Measurements from ENCODE around the gene SLC5A11.
"Not testable (repeated sequence)": the region's sequence is repeated elsewhere in the genome, so short reads cannot be mapped to it uniquely, and the experiment has no call there.

Gene SLC5A11

DNA sequence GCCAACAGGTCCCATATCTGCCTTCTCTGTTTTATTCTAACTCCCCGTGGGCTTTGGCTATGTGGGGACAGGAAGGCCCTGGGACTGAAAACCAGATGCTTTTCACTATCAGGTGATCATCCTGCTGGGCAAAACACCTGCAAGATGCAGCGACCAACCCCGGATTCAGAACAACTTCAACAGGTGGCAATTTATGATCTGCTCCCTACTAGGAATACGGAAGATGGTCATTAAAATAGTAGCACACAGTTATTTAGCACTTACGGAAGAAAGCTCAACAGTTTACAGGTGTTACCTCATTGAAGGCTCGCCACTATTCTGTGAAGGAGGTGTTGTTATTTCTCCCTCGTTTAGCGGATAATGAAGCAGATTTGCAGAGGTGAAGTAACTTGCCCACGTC, 7.8 kb upstream of the SLC5A11 start:
- H3K4me3 ChIP-seq (replicated peaks; ENCODE audit: low read depth, low read length), result no peak overlapping the region
- DNase-seq (ENCODE audit: extremely low read depth, insufficient read length), result no peak
- H3K36me3 ChIP-seq (ENCODE audit: control insufficient read depth, insufficient read depth, low read length), result no peaks in the 10 kb centered on the region
- TF ChIP-seq, protein P1, sequence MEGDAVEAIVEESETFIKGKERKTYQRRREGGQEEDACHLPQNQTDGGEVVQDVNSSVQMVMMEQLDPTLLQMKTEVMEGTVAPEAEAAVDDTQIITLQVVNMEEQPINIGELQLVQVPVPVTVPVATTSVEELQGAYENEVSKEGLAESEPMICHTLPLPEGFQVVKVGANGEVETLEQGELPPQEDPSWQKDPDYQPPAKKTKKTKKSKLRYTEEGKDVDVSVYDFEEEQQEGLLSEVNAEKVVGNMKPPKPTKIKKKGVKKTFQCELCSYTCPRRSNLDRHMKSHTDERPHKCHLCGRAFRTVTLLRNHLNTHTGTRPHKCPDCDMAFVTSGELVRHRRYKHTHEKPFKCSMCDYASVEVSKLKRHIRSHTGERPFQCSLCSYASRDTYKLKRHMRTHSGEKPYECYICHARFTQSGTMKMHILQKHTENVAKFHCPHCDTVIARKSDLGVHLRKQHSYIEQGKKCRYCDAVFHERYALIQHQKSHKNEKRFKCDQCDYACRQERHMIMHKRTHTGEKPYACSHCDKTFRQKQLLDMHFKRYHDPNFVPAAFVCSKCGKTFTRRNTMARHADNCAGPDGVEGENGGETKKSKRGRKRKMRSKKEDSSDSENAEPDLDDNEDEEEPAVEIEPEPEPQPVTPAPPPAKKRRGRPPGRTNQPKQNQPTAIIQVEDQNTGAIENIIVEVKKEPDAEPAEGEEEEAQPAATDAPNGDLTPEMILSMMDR (IDR thresholded peaks at IDR 0.05; ENCODE audit: insufficient read depth, low read length, poor library complexity, severe bottlenecking), result no peak
- no peaks in the 10 kb centered on the region for H3K27me3 ChIP-seq (replicated peaks; ENCODE audit: control insufficient read depth, insufficient read depth, low read length)

DNA sequence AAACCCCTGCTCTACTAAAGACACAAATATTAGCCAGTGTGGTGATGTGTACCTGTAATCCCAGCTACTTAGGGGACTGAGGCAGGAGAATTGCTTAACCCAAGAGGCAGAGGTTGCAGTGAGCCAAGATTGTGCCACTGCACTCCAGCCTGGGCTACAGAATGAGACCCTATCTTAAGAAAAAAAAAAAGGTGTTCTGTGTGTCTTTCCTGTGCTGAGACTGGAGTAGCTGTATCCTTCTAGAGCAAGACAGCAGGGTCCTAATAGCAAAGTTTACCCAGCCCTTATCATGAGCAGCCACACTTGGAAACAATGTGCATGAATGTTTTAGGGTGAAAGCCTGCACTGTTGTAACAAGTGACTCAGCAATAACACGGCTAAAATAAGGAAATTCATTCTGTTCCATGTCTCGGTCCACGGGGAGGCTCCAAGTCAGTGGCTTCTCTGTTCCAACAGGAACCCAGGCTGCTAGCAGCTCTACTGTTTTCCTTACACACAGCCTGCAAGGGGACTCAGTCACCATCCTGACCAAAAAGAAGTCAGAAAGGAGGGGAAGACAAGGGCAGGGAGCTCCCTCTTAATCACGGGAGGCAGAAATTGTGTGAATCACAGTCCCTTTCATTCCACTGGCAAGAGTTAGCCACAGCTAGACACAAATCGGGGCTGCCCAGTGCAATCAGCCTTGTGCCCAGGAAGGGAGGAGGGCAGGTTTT, 7.1 kb upstream of the SLC5A11 start:
- TF ChIP-seq, protein P1 (IDR thresholded peaks at IDR 0.05; ENCODE audit: insufficient read depth, low read length, poor library complexity, severe bottlenecking), result no peak
- DNase-seq (ENCODE audit: extremely low read depth, insufficient read length), result no peak
- Histone ChIP-seq H3K36me3 (ENCODE audit: control insufficient read depth, insufficient read depth, low read length) (no peaks in the 10 kb centered on the region), H3K4me3 (replicated peaks; ENCODE audit: low read depth, low read length) (no peak overlapping the region), H3K27me3 (replicated peaks; ENCODE audit: control insufficient read depth, insufficient read depth, low read length) (no peaks in the 10 kb centered on the region)

DNA sequence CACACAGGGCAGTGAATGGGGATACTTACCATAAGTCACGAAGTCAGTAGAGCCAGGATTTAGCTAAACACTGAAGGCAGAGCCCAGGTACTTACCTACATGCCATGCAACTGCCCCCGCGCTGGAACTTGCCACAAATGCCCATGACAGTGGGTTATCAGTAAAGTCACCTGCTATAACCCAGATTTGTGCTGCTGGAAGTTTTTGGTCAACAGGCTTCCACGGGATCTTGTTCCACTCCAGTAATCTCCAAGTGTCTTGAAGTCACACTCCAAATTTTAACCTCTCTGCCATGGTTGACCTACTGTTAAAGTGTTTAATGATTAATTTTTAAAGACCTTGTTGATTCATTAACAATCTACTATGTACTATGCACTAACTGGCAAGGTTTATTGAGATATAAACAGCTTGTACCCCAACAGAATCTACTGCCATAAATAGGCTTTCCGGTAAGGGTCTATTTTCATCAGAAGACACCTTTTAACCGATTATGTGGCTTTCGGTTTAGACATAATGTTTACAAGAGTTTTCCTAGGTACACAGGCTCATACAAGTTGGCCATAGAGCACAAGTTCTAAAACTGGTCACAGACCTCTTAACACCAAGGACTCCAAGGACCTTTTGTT, 6.3 kb upstream of the SLC5A11 start:
- Histone ChIP-seq H3K4me3 (replicated peaks; ENCODE audit: low read depth, low read length) (no peak overlapping the region), H3K36me3 (ENCODE audit: control insufficient read depth, insufficient read depth, low read length) (no peaks in the 10 kb centered on the region), H3K27me3 (replicated peaks; ENCODE audit: control insufficient read depth, insufficient read depth, low read length) (no peaks in the 10 kb centered on the region)
- TF ChIP-seq, protein P1 (IDR thresholded peaks at IDR 0.05; ENCODE audit: insufficient read depth, low read length, poor library complexity, severe bottlenecking), result no peak
- DNase-seq (ENCODE audit: extremely low read depth, insufficient read length), result no peak

DNA sequence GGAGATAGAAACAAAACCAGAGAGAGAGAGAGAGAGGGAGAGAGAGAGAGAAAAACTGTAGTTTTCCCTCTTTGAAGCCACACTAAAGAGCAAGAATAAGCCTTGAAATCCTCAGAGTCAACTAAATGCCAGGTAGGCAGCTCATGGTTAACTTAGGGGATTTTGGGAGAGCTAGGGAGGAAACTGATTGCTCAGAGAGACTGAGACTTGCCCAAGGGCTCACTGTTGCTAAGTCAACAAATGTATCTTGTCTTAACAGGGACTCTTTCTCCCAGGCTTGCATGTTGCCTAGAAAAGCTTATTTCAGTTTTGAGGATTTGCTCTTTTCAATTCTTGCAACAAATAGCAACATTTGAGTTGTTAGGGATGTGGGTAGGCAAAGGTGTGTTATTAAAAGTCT, 4.5 kb upstream of the SLC5A11 start:
- Histone ChIP-seq H3K36me3 (ENCODE audit: control insufficient read depth, insufficient read depth, low read length) (no peaks in the 10 kb centered on the region), H3K4me3 (replicated peaks; ENCODE audit: low read depth, low read length) (no peak overlapping the region), H3K27me3 (replicated peaks; ENCODE audit: control insufficient read depth, insufficient read depth, low read length) (no peaks in the 10 kb centered on the region)
- TF ChIP-seq, protein P1 (IDR thresholded peaks at IDR 0.05; ENCODE audit: insufficient read depth, low read length, poor library complexity, severe bottlenecking), result no peak
- no peak for DNase-seq (ENCODE audit: extremely low read depth, insufficient read length)

DNA sequence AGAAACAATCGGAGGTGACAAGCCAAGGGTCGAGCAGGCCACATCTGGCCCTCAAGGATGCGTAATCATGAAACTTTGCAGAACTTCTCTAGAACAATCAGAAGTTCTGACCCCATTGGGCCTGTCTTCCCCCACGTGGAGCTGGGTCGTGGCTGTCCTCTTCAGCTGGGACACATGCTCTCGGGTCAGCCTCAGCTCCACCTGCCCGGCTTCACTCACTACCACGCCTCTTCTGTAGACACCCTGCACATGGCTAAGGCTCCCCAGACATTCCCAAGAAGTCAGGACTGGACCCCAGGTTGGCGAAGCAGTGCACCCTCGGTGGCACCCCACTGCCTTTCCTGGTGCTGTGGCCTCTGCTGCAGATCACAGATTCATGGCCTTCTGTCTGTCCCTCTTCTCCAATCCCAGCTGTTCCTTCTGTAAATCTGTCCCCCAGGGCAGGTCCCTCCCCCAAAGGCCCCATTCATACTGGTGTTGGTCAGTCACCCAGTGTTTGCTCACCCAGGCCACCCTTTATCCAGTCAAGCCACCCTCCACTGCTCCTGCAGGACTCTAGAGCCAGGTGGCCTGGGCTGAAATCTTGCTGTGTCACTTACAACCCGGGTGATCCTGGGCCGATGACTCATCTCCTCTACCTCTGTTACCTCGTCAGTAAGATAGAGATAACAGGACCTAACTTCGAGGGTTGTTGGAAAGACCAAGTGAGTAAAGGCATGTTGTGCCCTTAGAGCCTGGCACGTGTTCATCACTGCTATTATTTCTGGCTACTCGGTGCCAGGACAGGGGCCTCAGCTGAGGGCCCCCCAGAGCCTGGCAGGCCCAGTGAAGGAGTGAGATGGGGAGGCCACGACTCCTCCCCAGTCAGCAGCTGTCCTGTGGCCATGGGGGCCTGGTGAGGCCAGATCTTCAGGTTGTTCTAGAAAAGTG, 1.4 kb upstream of the SLC5A11 start:
- H3K4me3 ChIP-seq (replicated peaks; ENCODE audit: low read depth, low read length), result no peak overlapping the region
- TF ChIP-seq, protein P1 (IDR thresholded peaks at IDR 0.05; ENCODE audit: insufficient read depth, low read length, poor library complexity, severe bottlenecking), result no peak
- no peaks in the 10 kb centered on the region; the same call in 1 of the 2 replicates for H3K27me3 ChIP-seq (replicated peaks; ENCODE audit: control insufficient read depth, insufficient read depth, low read length)
- no peaks in the 10 kb centered on the region for H3K36me3 ChIP-seq (ENCODE audit: control insufficient read depth, insufficient read depth, low read length)
- no peak for DNase-seq (ENCODE audit: extremely low read depth, insufficient read length)

DNA sequence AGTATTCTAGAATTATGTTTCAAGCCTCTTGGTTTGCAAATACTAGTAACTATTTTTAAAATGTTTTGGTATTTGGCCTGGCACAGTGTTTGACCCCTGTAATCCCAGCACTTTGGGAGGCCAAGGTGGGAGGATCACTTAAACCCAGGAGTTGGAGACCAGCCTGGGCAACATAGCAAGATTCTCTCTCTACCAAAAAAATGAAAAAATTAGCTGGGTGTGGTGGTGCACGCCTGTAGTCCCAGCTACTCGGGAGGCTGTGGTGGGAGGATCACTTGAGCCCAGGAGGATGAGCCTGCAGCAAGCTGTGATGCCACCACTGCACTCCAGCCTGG, 765 bp upstream of the SLC5A11 start:
- H3K4me3 ChIP-seq (replicated peaks; ENCODE audit: low read depth, low read length); H3K36me3 ChIP-seq (ENCODE audit: control insufficient read depth, insufficient read depth, low read length); DNase-seq (ENCODE audit: extremely low read depth, insufficient read length); H3K27me3 ChIP-seq (replicated peaks; ENCODE audit: control insufficient read depth, insufficient read depth, low read length): not testable (repeated sequence)
